HFFc6 (cell line): Measurements from ENCODE around the gene CDH13. TPM values are rescaled to one million over a fixed set of nuclear protein-coding genes. Genes with fewer than 3 reads are reported as not detected.

Experiments
- DNase-seq: peaks from one replicate; pipeline ENCODE4 v3.0.0-alpha.2; 2018
- H3K27ac Mint-ChIP-seq: 2 replicates; pipeline ENCODE4 v1.8.0; 2020; ENCODE audit warnings: mild to moderate bottlenecking, mixed read lengths
- H3K27me3 Mint-ChIP-seq: 2 replicates; pipeline ENCODE4 v1.8.0; 2021; ENCODE audit warnings: mild to moderate bottlenecking, moderate library complexity, mixed read lengths; ENCODE audit not compliant: insufficient read depth
- H3K36me3 Mint-ChIP-seq: 2 replicates; pipeline ENCODE4 v1.8.0; 2021; ENCODE audit warnings: low read depth, mixed read lengths
- H3K4me1 Mint-ChIP-seq: 2 replicates; pipeline ENCODE4 v1.8.0; 2020; ENCODE audit warnings: low read depth, mixed read lengths
- H3K4me3 Mint-ChIP-seq: 2 replicates; pipeline ENCODE4 v1.8.0; 2020; ENCODE audit warnings: mild to moderate bottlenecking, moderate library complexity, mixed read lengths
- H3K9me3 Mint-ChIP-seq: 2 replicates; pipeline ENCODE4 v1.8.0; 2020; ENCODE audit warnings: mild to moderate bottlenecking, mixed read lengths
- total RNA-seq, 6 experiments: library from RNA; stranded (reverse); fragmentation: NEBNext Ultra II Directional; extraction: Animal tissue kit (Norgen Biotek cat#: 25700); gene quantifications; 2 replicates in 1 of 6; 3 replicates in 5 of 6; pipeline ENCODE4 v1.2.3, GENCODE V29; 2021
- TF ChIP-seq, protein P1 (sequence below): fragments of 200-600 bp; sonication (generic); IDR thresholded peaks from 2 replicates; pipeline ENCODE4 v1.5.0; 2021; ENCODE audit warnings: antibody characterized with exemption, mild to moderate bottlenecking

Gene CDH13
- total RNA-seq, 6 experiments from 2014 or later, result 3.6 to 14.7 (median 4.7) TPM

DNA sequence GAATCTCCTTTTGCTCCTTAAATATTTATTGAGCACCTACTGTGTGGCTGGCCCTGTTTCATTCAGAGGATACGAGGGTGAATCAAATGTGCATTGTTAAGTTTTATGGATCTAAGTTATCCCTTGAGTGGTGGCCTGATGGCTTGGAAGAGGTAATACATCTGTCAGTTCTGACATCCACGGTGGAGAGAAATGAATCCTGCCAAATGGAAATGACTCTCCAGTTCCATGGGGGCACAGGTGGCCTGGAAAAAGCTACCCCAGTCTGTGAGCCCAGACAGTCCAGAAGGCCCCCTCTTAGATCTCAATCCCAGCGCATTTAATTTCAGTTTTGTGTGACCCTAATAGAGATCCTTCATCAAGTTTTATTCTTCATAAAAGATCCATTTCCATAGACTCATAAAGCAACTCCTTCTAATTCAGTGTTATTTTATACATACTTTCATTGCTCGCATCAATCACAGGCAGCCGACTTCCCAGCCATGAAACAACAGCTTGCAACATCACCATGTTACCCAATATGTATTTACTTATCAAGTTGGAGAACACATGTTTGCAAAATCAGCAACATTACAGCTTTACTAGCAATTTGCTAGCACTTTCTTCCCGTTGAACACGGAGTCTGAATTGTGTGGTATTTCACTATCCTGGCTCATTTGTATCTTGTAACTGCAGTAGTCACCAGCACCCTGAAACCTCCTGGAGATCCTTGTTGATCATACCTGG, 846.2 kb downstream of the CDH13 start:
- Mint-ChIP-seq H3K9me3 (peaks cover 41% of the 10 kb centered on the region), H3K27me3 (peaks cover 6% of the 10 kb centered on the region; the same call in 1 of the 2 replicates), H3K27ac (no peak overlapping the region), H3K36me3 (no peaks in the 10 kb centered on the region), H3K4me3 (no peak overlapping the region), H3K4me1 (no peaks in the 10 kb centered on the region; the same call in 1 of the 2 replicates)
- TF ChIP-seq, protein P1, sequence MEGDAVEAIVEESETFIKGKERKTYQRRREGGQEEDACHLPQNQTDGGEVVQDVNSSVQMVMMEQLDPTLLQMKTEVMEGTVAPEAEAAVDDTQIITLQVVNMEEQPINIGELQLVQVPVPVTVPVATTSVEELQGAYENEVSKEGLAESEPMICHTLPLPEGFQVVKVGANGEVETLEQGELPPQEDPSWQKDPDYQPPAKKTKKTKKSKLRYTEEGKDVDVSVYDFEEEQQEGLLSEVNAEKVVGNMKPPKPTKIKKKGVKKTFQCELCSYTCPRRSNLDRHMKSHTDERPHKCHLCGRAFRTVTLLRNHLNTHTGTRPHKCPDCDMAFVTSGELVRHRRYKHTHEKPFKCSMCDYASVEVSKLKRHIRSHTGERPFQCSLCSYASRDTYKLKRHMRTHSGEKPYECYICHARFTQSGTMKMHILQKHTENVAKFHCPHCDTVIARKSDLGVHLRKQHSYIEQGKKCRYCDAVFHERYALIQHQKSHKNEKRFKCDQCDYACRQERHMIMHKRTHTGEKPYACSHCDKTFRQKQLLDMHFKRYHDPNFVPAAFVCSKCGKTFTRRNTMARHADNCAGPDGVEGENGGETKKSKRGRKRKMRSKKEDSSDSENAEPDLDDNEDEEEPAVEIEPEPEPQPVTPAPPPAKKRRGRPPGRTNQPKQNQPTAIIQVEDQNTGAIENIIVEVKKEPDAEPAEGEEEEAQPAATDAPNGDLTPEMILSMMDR, result no peak
- DNase-seq, result no peak

DNA sequence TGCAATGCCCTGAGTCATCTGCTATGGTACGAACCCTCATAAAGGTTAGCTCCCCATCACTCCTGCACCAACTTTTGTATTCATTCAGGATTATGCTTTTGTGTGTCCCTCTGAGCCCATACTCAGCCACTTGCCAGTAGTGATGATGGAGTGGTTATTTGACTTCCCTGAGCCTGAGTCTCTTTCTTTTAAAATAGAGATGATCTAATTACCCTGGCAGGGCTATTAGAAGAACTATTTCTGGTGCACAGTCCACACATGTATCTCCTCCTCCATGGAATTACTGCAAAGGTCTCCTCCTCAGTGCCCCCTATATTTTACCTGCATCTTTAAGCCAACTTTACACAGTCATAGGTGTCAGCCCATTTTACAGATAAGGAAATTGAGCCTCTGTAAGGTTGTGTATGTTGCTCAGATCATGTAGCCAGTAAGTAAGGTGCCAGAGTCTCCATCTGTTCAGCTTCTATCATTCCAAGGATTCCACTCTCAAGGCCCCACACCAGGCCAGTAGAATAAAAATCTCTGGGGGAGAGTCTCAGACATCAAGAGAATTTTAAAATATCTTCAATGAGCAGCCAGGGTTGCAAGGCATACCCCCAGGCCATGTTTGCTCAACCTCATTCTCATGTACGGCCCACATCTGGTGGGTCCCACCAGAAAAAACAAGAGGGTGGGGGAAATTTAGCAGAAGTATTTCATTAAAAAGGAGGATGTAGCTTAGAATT, 847.3 kb downstream of the CDH13 start:
- Mint-ChIP-seq H3K27ac (no peak overlapping the region), H3K36me3 (no peaks in the 10 kb centered on the region), H3K27me3 (peaks cover 5% of the 10 kb centered on the region; the same call in 1 of the 2 replicates), H3K4me1 (no peaks in the 10 kb centered on the region; the same call in 1 of the 2 replicates), H3K9me3 (peaks cover 42% of the 10 kb centered on the region), H3K4me3 (no peak overlapping the region)
- TF ChIP-seq, protein P1, result no peak
- DNase-seq, result no peak

- Mint-ChIP-seq H3K27me3 (peaks cover 5% of the 10 kb centered on the region; the same call in 1 of the 2 replicates), H3K36me3 (no peaks in the 10 kb centered on the region), H3K4me1 (no peaks in the 10 kb centered on the region; the same call in 1 of the 2 replicates), H3K9me3 (peaks cover 46% of the 10 kb centered on the region), H3K27ac (no peak overlapping the region), H3K4me3 (no peak overlapping the region)
- TF ChIP-seq, protein P1, result no peak
- DNase-seq, result no peak
These were observed 848.3 kb downstream of the CDH13 start for GRCh38 chr16:83475108-83475507.

DNA sequence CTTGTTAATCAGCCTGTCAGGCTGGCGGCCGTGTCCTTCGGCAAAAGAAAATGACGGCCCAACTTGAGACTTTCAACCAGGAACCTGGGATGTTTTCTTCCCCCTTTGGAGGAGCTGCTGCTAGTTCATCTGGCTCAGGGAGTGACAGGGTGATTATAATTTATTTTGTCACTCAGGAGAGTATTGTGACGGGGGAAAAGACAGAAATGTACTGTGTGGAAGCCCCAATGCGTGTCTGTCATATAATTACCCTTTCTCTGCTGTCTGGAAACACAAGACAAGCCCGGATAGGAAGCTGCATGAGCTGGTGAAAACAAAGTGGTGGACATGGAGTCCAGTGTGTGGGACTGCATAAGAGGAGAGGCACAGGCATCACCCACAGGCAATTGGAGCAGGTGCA, 854.8 kb downstream of the CDH13 start:
- peaks cover 49% of the 10 kb centered on the region for H3K9me3 Mint-ChIP-seq
- no peaks in the 10 kb centered on the region for H3K27me3 Mint-ChIP-seq
- H3K27ac Mint-ChIP-seq, result no peak overlapping the region

GRCh38 chr16:83482545-83483162, 855.9 kb downstream of the CDH13 start:
- peaks cover 54% of the 10 kb centered on the region for H3K9me3 Mint-ChIP-seq
- peaks cover 3% of the 10 kb centered on the region; the same call in 1 of the 2 replicates for H3K27me3 Mint-ChIP-seq
- H3K27ac Mint-ChIP-seq, result no peak overlapping the region
- no peaks in the 10 kb centered on the region for H3K4me1 Mint-ChIP-seq
- no peak overlapping the region for H3K4me3 Mint-ChIP-seq
- TF ChIP-seq, protein P1, result no peak
- peaks cover 9% of the 10 kb centered on the region; the same call in 1 of the 2 replicates for H3K36me3 Mint-ChIP-seq
- DNase-seq, result no peak

More for the DNA sequence above, 854.8 kb downstream of the CDH13 start:
- Mint-ChIP-seq H3K36me3 (no peaks in the 10 kb centered on the region), H3K4me1 (no peaks in the 10 kb centered on the region), H3K4me3 (no peak overlapping the region)
- TF ChIP-seq, protein P1, result no peak
- no peak for DNase-seq
